Cardiac muscle cell (in vitro differentiated cells and primary cell): ENCODE results near the gene ZPR1. TPM values are rescaled to one million over a fixed set of nuclear protein-coding genes. Genes with fewer than 3 reads are reported as not detected.

ENCODE experiments used
- DNase-seq, 2 donors: peaks; one replicate each; pipeline versions ENCODE4 v3.0.0 to v3.0.0-alpha.2; 2010 to 2017; ENCODE audit warnings: low read depth in 1 of 2, low spot score in 1 of 2
- H3K27ac ChIP-seq: fragments of 200-600 bp; sonication (generic); 2 replicates; pipeline ENCODE4 v1.5.1; 2016
- H3K27me3 ChIP-seq: fragments of 200-600 bp; sonication (generic); 2 replicates; pipeline ENCODE4 v1.6.0; 2016; ENCODE audit warnings: control low read depth
- H3K36me3 ChIP-seq: fragments of 200-600 bp; sonication (generic); 2 replicates; pipeline ENCODE4 v1.5.1; 2016; ENCODE audit warnings: control low read depth
- H3K4me1 ChIP-seq: fragments of 200-600 bp; sonication (generic); 2 replicates; pipeline ENCODE4 v1.8.1; 2017; ENCODE audit warnings: low read depth, mild to moderate bottlenecking, mixed run types
- H3K4me3 ChIP-seq: fragments of 200-600 bp; sonication (generic); 2 replicates; pipeline ENCODE4 v1.5.1; 2016; ENCODE audit warnings: mild to moderate bottlenecking
- H3K9me3 ChIP-seq: fragments of 200-600 bp; sonication (generic); 2 replicates; pipeline ENCODE4 v1.5.1; 2017; ENCODE audit warnings: low read depth, mild to moderate bottlenecking, control low read depth
- polyA plus RNA-seq: library from polyadenylated mRNA; unstranded; fragments of >200 nt; fragmentation: Nextera tagmentation; extraction: Ambion mirVana; gene quantifications from 2 replicates; pipeline ENCODE4 v1.2.1, GENCODE V29; 2016
- total RNA-seq: library from RNA; depleted of rRNA; stranded (reverse); fragments of >200 nt; gene quantifications from 2 replicates; pipeline ENCODE4 v1.2.3, GENCODE V29; 2016
- TF ChIP-seq, protein P1 (sequence below): IDR thresholded peaks from 2 replicates; pipeline ENCODE4 v1.5.1; 2012; ENCODE audit warnings: low read depth, mild to moderate bottlenecking, low read length

The ZPR1 gene
- total and polyA plus RNA-seq, 2 experiments from 2014 or later = 21.4 to 43.9 TPM

DNA sequence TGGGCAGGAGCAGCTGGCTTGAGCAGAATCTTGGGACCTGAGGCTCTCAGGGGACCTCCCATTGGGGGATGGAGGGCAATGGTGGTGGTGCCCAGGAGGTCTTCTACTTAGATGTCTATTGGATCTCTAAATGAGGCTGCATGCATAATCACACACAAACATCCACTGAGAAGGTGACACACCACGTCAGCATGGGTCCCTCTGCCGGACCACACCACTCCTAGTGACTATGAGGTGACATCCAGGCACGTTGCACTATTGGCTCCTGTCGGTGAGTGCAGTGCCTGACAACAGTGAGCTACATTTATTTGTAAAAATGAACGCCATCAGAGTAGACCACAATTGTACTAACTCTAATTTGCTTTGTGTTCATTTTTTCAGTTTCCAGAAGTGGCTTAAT is 37.6 kb upstream of the ZPR1 start:
- Histone ChIP-seq H3K4me3 (no peak overlapping the region), H3K27ac (no peak overlapping the region), H3K36me3 (no peaks in the 10 kb centered on the region), H3K27me3 (no peaks in the 10 kb centered on the region), H3K4me1 (peaks cover 38% of the 10 kb centered on the region), H3K9me3 (no peaks in the 10 kb centered on the region)
- DNase-seq = no peak
- TF ChIP-seq, protein P1, sequence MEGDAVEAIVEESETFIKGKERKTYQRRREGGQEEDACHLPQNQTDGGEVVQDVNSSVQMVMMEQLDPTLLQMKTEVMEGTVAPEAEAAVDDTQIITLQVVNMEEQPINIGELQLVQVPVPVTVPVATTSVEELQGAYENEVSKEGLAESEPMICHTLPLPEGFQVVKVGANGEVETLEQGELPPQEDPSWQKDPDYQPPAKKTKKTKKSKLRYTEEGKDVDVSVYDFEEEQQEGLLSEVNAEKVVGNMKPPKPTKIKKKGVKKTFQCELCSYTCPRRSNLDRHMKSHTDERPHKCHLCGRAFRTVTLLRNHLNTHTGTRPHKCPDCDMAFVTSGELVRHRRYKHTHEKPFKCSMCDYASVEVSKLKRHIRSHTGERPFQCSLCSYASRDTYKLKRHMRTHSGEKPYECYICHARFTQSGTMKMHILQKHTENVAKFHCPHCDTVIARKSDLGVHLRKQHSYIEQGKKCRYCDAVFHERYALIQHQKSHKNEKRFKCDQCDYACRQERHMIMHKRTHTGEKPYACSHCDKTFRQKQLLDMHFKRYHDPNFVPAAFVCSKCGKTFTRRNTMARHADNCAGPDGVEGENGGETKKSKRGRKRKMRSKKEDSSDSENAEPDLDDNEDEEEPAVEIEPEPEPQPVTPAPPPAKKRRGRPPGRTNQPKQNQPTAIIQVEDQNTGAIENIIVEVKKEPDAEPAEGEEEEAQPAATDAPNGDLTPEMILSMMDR = no peak

DNA sequence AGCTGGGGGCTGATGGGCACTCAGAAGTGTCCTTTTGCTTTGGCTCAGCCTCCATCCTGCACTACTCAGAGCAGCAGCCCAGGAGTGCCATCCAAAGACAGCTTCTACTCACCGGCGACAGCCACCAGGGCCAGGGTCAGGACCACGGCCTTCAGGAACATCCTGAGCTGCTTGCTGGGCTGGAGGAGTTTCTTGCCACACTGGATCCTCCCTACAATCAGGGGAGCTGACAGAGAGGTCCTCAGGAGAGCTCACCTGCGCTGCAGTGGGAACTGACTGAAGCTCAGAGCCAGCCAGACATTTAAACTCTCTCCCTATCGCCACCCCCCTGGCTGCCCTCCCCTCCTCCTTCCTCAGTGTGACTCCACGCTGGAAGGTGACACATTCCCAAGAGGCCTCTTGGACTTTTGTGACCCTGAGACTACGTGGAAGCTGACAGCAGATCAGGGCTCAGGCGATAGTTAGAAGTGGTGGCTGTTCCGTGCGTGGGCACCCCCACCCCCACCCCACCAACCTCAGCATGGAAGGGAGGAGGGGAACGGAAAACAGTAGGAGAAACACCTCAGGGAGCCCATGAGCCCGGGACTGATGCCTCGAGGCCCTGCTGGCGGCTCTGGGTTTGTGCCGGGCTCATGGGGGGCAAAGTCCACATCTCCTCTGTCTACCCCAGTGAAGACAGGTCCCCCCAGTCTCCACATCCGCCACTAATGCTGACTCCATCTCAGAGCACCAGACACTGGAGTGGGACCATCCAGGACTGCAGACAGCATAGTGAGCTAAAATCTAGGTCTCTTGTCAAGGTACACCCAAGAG is 35.4 kb upstream of the ZPR1 start, which contains the start of gene APOA4:
APOA4 (minus strand) TSS at position 274 of the 813 bp plus-strand sequence; CDS start at position 161, 113 bp downstream.
- H3K4me3 ChIP-seq = no peak within 1 kb of the TSS
- peak in 1 of 2 donors; percentile 45 for DNase-seq
- H3K4me1 ChIP-seq = peaks cover 22% of the 10 kb centered on the region
- TF ChIP-seq, protein P1 = no peak
- no peaks in the 10 kb centered on the region for H3K36me3 ChIP-seq
- H3K27ac ChIP-seq = peak within 1 kb of the TSS; percentile 10
- no peaks in the 10 kb centered on the region for H3K27me3 ChIP-seq
- no peaks in the 10 kb centered on the region for H3K9me3 ChIP-seq

DNA sequence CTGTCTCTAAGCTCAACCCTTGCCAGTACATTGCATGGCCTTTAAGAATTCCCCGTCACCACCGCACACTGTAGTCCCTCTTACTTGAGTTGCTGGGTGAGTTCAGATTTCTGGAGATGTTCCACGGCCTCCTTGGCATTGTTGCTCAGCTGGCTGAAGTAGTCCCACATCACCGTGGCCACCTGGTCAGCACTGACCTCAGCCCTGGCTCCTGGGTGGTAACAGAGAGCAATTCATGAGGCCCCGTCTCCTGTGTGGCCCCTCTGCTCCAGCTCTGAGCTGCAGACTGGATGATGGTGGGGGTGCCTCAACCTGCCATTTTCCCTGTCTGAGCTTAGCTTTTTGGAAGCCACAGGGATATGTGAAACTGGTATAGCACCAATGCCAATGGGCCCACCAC is 34.8 kb upstream of the ZPR1 start:
- TF ChIP-seq, protein P1 = no peak
- Histone ChIP-seq H3K36me3 (no peaks in the 10 kb centered on the region), H3K4me3 (no peak overlapping the region), H3K27ac (no peak overlapping the region), H3K9me3 (no peaks in the 10 kb centered on the region), H3K4me1 (peaks cover 20% of the 10 kb centered on the region), H3K27me3 (no peaks in the 10 kb centered on the region)
- DNase-seq = no peak

DNA sequence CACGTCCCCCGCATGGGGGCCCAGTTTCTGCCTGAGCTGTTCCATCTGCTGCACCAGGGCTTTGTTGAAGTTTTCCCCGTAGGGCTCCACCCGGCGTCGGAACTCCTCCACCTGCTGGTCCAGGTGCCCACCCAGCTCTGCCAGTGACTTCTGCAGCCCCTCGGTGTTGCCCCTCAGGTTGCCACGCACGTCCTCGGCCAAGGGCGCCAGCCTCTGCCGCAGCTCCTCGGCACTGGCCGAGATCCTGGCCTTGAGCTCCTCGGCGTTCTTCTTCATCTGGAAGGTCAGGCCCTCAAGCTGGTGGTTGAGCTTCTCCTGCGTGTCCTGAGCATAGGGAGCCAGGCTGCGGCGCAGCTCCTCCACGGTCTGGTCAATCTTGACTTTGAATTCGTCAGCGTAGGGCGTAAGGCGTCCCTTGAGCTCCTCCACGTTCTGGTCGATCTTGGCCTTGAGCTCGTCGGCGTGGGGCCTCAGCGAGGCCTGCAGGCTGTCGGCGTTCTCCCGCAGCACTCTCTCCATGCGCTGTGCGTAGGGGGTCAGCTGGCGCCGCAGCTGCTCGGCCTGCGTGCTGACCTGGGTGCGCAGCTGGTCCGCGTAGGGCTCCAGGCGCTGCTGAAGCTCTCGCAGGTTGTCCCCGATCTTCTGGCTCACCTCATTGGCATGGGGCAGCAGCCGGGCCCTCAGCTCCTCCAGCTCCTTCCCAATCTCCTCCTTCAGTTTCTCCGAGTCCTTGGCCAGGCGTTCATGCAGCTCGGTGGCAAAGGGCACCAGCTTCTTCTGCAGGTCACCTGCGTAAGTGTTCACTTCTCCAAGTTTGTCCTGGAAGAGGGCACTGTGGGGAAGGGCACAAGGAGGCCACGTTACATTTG is 33.5 kb upstream of the ZPR1 start:
- TF ChIP-seq, protein P1 = no peak
- Histone ChIP-seq H3K9me3 (no peaks in the 10 kb centered on the region), H3K4me3 (no peak overlapping the region), H3K27ac (no peak overlapping the region), H3K36me3 (no peaks in the 10 kb centered on the region), H3K27me3 (no peaks in the 10 kb centered on the region), H3K4me1 (peaks cover 12% of the 10 kb centered on the region)
- DNase-seq = no peak

DNA sequence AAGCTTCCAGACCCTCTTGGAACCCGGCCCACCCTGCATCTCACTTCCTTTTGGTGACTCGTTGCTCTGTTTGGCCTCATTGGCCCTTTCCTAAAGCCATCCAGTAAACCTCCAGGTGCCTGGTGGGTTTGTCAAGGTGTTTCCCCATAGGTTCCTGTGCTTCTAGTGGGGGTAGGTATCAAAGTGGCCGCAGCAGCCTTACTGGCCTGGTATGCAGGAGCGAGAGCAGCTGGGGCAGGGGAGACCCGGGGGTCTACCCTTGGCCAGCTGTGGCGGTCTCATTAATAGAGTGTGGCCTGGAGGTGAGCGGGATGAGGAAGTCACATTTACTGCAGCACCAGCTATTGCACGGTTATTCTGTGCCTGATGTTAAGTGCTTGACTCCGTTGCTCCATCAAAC is 31.2 kb upstream of the ZPR1 start:
- Histone ChIP-seq H3K27ac (no peak overlapping the region), H3K36me3 (no peaks in the 10 kb centered on the region)
- TF ChIP-seq, protein P1 = no peak

More for the DNA sequence above, 31.2 kb upstream of the ZPR1 start:
- Histone ChIP-seq H3K4me1 (peaks cover 10% of the 10 kb centered on the region), H3K27me3 (no peaks in the 10 kb centered on the region), H3K4me3 (no peak overlapping the region), H3K9me3 (no peaks in the 10 kb centered on the region)
- DNase-seq = no peak
